ENCODE measurements around the gene ZMYND8.
"Not testable (repeated sequence)": the region's sequence is repeated elsewhere in the genome, so short reads cannot be mapped to it uniquely, and the experiment has no call there.

ZMYND8 gene

DNA sequence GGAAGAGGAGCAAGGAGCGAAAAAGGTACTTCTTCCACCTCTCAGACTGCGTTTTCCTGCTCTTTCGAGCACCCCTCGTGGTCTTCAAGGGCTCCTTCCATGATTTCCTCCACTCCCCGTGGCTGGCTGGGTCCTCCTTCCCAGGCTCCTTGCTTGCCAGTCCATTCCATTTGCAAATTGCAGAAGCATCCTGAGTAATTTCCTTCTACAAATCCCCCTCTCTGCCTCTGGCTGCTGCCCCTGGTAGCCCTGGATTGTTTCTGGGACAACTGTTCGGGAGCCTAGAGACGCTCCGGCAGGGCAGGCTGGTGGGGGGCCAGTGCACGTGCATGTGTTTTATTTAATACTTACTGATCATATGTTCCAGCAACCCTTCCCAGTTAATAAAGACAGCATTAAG lies 173.1 kb downstream of the ZMYND8 start:
- DNase-seq (ENCODE audit: low read depth in 2 of 3, low spot score in 2 of 3) = no peak

DNA sequence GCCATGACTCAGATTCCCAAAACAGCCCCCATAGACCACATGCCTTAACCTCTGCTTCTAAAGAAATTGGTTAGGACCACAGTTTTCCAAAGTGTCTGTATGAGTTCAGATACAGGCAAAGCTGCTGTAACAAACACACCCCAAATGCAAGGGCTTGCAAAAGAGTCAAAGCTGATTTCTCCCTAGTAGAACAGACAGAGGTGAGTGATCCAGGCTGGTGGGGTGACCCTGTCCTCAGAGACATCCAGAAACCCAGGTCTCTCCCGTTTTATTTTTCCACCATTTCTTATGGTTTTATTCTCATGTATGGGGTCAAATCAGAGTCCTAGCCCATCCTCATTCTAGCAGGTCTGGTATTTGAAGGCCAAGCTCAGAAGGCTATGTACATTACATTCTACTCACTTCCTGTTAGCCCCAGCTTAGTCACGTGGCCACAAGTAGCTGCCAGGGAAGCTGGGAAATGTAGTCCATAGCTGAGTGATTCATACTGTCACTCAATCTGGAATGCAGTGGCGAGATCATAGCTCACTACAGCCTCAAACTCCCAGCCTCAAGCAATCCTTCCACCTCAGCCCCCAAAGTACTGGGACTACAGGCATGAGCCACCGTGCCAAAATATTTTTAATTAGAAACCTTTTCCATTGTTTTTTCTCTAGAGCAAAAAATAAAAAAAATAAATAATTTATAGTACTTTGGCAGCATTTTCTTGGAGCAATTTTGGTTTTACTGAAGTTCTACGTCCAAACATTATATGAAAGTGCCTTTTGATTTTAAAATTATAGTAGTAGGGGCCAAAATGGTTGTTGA lies 175.2 kb downstream of the ZMYND8 start:
- DNase-seq (ENCODE audit: low read depth in 2 of 3, low spot score in 2 of 3) = no peak

DNA sequence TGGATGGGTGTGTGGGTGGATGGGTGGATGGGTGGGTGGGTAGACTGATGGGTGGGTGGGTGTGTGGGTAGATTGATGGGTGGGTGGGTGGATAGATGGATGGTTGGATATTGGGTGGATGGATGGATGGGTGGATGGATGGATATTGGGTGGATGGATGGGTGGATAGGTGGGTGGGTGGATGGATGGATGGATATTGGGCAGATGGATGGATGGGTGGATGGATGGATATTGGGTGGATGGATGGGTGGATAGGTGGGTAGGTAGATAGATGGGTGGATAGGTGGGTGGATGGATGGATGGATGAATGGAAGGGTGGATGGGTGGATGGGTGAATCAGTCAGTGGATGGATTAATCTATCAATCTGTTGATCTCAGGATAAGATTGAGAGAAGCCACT lies 177.2 kb downstream of the ZMYND8 start:
- no peak for DNase-seq (ENCODE audit: low read depth in 2 of 3, low spot score in 2 of 3)

DNA sequence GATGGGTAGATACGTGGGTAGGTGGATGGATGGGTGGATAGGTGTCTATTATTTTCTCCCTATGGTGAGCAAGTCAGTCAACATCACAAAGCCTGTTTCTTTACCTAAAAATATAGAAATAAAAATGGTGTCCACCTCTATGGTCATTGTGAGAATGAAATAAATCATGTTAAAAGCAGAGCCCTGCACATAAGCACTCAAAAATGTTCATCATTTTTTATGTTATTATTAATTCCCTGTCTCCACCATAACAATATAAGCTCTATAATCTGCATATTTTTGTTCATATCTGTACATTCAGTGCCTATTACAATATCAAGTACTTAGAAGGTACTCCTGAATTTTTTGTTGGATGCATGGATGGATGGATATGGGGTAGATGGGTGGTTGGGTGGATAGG lies 177.6 kb downstream of the ZMYND8 start:
- no peak for DNase-seq (ENCODE audit: low read depth in 2 of 3, low spot score in 2 of 3)

DNA sequence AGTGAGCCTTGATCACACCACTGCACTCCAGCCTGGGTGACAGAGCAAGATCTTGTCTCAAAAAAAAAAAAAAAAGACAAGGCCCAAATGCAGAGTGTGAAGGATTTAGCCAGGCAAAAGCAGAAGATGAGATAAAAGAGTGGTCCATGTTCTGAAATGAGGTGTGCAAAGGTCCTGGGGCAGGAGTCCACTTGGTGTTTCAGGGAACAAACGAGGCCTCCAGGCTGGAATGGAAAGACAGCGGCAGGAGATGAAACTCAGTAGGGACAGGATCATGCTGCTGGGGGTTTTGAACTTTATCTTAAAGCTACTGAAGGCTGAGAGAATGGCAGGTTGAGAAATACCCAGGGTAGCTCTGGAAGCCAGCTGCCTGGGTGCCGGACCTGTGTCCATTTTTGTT lies 178.2 kb downstream of the ZMYND8 start:
- no peak for DNase-seq (ENCODE audit: low read depth in 2 of 3, low spot score in 2 of 3)

DNA sequence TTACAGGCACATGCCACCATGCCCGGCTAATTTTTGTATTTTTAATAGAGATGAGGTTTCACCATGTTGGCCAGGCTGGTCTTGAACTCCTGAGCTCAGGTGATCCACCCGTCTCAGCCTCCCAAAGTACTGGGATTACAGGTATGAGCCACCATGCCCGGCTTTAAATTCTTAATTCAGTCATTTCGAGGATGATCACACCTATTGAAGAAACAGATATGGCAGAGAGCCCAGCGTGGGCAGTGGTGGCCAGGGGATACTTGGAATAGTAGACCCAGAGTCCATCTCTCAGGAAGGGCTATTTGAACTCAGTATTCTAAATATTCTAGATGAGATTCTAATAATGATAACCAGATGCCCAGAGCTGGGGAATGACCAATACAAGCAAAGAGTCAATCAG lies 180.3 kb downstream of the ZMYND8 start:
- not testable (repeated sequence) for DNase-seq (ENCODE audit: low read depth in 2 of 3, low spot score in 2 of 3)

DNA sequence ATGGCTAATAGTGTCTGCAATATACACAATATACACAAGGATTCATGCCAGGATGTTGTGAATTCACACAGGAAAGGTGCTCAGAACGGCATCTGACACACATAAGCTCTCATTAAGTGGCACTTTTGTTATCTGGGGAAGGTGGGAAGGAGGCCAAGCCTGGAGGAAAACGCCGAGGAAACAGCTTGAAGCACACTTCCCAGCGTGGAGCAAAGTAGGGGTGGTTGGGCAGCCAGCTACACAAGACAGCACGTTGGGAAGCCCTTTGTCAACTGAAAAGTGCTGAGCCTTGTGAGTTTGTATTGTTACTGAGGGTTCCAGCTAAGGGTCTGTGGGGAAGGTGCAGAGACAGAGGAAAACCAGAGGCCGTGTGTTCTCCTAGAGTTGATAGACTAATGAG lies 181.0 kb downstream of the ZMYND8 start:
- no peak for DNase-seq (ENCODE audit: low read depth in 2 of 3, low spot score in 2 of 3)

DNA sequence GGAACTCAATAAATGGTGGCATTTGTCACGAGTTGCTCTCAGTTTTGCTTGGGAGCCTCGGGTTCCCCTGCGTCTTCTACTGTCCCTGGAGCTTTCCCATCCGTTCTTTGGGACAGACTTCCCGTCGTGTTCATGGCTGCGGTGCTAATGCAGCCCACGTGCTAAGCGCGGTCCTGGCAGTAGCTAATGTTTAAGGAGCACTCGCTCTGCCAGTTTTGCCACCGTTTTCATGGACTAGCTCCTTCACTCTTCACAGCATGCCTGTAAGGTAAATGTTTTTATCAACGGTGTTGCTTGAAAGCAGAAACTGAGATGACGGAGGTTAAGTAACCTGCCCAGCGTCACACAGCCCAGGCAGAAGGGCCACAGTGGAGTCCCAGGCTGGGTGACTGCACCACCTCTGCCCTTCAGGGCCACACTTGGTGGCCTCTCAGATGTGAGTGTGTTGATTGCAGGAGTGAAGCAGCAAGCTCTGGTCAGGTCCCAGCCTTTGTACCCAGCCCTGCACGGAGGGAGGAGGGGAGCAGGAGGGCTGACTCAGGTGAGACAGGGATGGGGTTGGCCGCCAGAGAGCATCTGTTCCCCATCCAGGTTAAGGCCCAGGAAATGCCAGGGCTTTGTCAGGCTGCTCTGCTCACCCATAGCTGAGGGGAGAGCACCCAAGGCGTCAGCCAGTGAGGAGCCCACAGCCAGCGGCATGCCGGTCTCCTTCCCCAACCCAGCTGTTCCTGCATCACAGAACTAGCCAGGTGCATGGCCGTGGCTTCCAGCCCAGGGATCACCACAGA lies 181.8 kb downstream of the ZMYND8 start:
- no peak for DNase-seq (ENCODE audit: low read depth in 2 of 3, low spot score in 2 of 3)

DNA sequence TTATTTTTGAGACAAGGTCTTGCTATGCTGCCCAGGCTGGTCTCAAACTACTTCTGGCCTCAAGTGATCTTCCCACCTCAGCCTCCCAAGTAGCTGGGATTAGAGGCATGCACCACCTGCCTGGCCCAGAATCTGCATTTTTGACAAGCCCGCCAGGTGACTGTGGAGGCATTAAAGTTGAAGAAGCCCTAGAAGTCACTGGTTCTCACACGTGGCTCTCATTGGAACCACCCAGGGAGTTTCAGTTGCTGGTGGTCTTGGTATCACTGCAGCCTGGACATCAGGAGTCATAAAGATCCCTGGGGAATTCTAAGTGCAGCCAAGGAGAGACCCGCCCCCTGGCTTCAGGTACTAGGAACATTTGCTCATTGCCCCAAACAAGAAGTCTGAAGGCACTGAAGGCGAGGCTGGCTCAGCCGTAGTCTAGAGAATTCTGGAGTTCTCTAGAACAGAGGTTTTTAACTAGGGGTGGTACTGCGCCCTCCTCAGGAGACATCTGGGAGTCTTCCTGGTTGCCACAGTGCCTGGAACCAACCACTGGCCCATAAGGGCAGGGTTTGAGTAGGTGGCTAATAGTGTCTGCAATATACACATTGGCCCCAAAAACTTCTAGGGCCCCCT lies 182.8 kb downstream of the ZMYND8 start:
- no peak for DNase-seq (ENCODE audit: low read depth in 2 of 3, low spot score in 2 of 3)

DNA sequence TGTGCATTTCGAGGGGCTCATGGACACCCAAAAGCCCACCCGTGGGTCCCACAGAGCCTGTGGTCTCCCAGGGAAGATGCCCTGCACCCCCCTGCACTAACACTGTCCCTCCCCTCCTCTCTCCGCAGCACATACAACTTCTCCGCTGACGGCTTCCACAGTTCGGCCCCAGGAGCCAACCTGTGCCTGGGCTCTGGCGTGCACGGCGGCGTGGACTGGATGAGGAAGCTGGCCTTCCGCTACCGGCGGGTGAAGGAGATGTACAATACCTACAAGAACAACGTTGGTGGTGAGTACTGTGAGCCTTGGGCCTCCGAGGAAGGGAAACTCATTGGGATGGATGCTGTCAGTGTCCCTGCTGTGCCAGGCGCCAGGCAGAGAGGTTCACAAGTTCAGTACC lies 183.9 kb downstream of the ZMYND8 start:
- no peak for DNase-seq (ENCODE audit: low read depth in 2 of 3, low spot score in 2 of 3)

DNA sequence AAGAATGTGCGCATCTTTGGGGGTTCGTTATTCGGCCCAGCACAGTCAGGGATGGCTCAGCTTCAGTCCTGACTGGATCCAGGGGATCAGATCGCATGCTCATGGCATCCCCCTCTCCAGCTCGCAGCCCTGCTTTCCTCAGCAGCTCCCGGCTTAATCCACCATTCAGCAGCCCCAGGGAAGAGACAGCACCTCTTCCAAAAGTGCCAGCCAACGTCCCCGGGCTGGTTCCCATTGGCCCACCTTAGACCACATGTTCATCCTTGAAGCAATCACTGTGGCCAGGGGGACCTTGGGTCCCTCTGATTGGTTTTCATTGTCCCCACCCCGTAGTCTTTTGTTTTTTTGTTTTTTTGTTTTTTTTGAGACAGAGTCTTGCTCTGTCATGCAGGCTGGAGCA lies 188.7 kb downstream of the ZMYND8 start:
- DNase-seq (ENCODE audit: low read depth in 2 of 3, low spot score in 2 of 3) = no peak

DNA sequence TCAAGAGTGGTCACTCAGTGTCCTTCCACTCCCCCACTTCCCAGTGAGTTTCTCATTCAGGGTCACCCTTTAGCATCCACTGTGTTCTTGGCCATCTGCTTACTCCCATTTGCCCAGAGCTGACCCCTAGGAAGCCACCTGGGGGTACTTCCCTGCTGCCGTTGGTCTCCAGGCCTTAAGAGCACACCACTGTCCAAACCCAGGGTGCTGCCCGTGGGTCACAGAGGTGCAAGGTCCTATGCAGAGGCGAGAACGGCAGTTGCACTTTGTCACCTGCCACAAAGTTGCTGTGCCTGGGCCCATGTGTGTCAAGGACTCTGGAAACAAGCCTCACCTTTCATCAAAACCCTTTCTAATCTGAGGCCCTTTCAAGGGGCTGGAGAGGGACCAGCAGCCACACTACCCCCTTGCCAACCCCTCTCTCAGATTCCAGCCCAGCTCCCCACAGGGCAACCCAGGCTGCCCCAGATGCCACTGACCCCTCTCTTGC lies 191.1 kb downstream of the ZMYND8 start:
- no peak for DNase-seq (ENCODE audit: low read depth in 2 of 3, low spot score in 2 of 3)

DNA sequence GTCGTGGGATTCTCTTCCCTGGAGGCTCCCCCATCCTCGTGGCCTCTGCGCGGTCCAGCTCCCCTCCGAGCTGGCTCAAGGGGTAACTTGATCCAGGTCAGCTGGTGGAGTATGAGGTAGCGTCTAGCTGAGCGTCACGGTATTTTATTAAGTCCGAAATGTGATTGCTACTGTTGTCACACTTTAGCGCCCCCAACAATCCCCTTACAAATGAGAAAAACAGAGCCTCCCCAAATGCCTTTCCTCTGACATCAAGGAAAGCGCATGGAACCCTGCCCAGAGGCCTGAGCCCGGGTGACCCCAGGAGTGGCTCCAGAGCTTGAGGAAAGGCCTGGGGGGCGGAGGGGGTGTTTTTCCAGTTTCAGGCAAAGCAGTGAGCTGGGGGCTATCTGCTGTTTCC lies 192.4 kb downstream of the ZMYND8 start:
- no peak for DNase-seq (ENCODE audit: low read depth in 2 of 3, low spot score in 2 of 3)

DNA sequence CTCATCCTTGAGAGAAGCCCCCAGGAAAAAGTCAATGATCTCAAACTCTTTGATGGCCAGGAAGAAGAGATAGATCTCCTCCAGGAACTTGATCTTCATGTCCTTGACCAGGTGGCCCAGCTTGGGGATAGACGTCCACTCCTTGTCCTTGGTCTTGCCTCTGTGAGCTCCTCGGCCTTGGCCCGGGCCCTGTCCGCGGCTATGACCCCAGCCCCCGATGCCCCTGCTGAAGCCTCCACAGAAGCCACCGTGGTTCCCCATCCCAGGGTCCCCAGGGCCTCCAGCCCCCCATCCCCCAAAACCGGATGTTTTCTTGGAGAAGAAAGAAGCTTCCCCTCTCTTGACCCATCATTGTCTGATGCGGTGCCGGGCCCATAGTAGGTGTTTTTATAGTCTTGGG lies 195.1 kb downstream of the ZMYND8 start:
- DNase-seq (ENCODE audit: low read depth in 2 of 3, low spot score in 2 of 3) = no peak

DNA sequence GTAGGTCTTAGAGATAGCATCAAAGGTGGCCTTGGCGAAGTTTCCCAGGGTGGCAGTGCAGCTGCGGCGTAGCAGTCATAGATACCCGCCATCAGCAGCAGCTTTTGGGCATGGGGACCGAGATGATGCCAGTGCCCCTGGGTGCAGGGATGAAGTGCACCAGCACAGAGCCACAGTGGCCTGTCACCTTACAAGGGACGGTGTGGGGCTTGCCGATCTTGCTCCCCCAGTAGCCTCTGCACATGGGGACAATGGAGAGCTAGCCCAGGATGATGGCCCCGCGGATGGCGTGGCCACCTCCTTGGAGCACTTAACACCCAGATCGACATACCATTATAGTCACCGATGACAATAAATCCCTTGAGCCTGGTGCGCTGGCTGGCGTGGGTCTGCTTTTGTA lies 195.5 kb downstream of the ZMYND8 start:
- no peak for DNase-seq (ENCODE audit: low read depth in 2 of 3, low spot score in 2 of 3)

DNA sequence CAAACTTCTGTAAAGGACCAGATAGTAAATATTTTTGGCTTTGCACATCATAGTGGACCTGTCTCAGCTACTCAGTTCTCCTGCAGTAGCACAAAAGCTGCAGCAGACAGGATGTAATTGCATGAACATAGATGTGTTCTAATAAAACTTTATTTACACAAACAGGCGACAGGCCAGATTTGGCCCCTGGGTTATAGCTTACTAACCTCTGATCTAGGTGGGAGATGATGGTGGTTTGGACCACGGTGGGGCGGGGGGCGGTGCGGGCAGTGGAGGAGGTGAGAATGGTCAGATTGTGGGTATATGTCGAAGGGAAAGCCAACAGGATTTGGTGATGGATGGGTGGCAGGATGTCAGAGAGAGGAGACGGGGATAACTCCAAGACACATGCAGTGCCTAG lies 196.3 kb downstream of the ZMYND8 start:
- DNase-seq (ENCODE audit: low read depth in 2 of 3, low spot score in 2 of 3) = no peak

All from activated CD8-positive, alpha-beta memory T cell treated with anti-CD3 and anti-CD28 coated beads for 48 hours (primary cell).